Right atrium auricular region (tissue), 2 donors: Measurements from ENCODE around the gene MATR3. TPM values are rescaled to one million over a fixed set of nuclear protein-coding genes. Genes with fewer than 3 reads are reported as not detected.

Experiments used
- DNase-seq: peaks from one replicate; pipeline ENCODE4 v3.0.0-alpha.2; 2019; ENCODE audit warnings: low spot score
- H3K27ac ChIP-seq, 2 donors: fragments of 200-600 bp; sonication (generic); 1 replicate in 1 of 2; 2 replicates in 1 of 2; pipeline ENCODE4 v1.5.1; 2016 to 2019
- H3K27me3 ChIP-seq, 2 donors: fragments of 200-600 bp; sonication (generic); one replicate each; pipeline versions ENCODE4 v1.5.1 to v1.6.0; 2017 to 2019
- H3K36me3 ChIP-seq: fragments of 200-600 bp; sonication (generic); one replicate; pipeline ENCODE4 v1.5.1; 2016
- H3K4me1 ChIP-seq, 2 donors: fragments of 200-600 bp; sonication (generic); one replicate each; pipeline versions ENCODE4 v1.5.1 to v1.6.0; 2017 to 2019
- H3K4me3 ChIP-seq, 2 donors: fragments of 200-600 bp; sonication (generic); 1 replicate in 1 of 2; 2 replicates in 1 of 2; pipeline ENCODE4 v1.5.1; 2017 to 2019; ENCODE audit warnings: mild to moderate bottlenecking in 1 of 2, moderate library complexity in 1 of 2
- H3K9me3 ChIP-seq, 2 donors: fragments of 200-600 bp; sonication (generic); one replicate each; pipeline ENCODE4 v1.5.1; 2019
- total RNA-seq, 2 donors: library from RNA; depleted of rRNA; stranded (reverse); fragments of >200 nt; gene quantifications; one replicate each; pipeline ENCODE4 v1.1.0, GENCODE V29; 2016
- TF ChIP-seq, protein P1 (sequence below), 2 donors: fragments of 200-600 bp; sonication (generic); IDR thresholded peaks; one replicate each; pipeline ENCODE4 v1.5.1; 2019; ENCODE audit warnings: antibody characterized with exemption in 2 of 2

The MATR3 gene
- total RNA-seq, 2 donors from 2014 or later: 131 to 159 TPM

DNA sequence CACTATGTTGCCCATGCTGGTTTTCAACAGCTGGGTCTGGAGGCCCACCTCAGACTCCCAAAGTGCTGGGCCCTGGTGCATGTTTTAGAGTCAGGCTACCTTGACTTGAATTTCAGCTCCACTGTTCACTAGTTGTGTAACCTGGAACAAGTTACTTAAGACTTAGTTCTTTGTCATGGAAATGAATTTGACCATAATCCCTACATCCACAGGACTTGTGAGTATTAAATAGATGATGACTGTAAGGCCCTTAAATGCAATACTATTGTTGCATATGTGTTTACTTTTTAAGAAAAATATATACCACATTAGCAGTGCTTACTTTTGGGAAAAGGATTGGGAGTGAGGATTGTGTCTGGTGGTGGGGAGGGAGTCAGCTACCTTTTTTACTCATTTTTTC is 64.5 kb downstream of the MATR3 start:
- no peak for DNase-seq
- TF ChIP-seq, protein P1, sequence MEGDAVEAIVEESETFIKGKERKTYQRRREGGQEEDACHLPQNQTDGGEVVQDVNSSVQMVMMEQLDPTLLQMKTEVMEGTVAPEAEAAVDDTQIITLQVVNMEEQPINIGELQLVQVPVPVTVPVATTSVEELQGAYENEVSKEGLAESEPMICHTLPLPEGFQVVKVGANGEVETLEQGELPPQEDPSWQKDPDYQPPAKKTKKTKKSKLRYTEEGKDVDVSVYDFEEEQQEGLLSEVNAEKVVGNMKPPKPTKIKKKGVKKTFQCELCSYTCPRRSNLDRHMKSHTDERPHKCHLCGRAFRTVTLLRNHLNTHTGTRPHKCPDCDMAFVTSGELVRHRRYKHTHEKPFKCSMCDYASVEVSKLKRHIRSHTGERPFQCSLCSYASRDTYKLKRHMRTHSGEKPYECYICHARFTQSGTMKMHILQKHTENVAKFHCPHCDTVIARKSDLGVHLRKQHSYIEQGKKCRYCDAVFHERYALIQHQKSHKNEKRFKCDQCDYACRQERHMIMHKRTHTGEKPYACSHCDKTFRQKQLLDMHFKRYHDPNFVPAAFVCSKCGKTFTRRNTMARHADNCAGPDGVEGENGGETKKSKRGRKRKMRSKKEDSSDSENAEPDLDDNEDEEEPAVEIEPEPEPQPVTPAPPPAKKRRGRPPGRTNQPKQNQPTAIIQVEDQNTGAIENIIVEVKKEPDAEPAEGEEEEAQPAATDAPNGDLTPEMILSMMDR (IDR thresholded peaks at IDR 0.05): no peak
- Histone ChIP-seq H3K4me3 (no peak overlapping the region), H3K4me1 (no peaks in the 10 kb centered on the region), H3K27me3 (no peaks in the 10 kb centered on the region), H3K27ac (no peak overlapping the region), H3K36me3 (no peaks in the 10 kb centered on the region), H3K9me3 (no peaks in the 10 kb centered on the region)

DNA sequence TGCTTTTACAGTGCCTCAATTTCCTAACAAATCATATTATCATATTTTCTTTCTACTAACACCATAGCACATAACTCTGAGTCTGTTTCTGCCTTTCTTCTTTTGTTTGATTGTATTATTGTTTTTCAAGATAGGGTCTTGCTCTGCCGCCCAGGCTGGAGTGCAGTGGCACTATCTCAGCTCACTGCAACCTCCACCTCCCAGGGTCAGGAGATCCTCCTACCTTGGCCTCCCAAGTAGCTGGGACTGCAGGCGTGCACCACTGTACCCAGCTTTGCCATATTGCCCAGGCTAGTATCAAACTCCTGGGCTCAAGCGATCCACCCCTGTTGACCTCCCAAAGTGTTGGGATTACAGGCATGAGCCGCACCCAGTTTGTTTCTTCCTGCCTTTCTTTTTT is 66.8 kb downstream of the MATR3 start:
- no peaks in the 10 kb centered on the region for H3K9me3 ChIP-seq
- no peak overlapping the region for H3K27ac ChIP-seq
- no peaks in the 10 kb centered on the region for H3K4me1 ChIP-seq
- H3K27me3 ChIP-seq: no peaks in the 10 kb centered on the region
- H3K4me3 ChIP-seq: no peak overlapping the region
- peaks cover 19% of the 10 kb centered on the region for H3K36me3 ChIP-seq
- TF ChIP-seq, protein P1 (IDR thresholded peaks at IDR 0.05): no peak
- DNase-seq: no peak

DNA sequence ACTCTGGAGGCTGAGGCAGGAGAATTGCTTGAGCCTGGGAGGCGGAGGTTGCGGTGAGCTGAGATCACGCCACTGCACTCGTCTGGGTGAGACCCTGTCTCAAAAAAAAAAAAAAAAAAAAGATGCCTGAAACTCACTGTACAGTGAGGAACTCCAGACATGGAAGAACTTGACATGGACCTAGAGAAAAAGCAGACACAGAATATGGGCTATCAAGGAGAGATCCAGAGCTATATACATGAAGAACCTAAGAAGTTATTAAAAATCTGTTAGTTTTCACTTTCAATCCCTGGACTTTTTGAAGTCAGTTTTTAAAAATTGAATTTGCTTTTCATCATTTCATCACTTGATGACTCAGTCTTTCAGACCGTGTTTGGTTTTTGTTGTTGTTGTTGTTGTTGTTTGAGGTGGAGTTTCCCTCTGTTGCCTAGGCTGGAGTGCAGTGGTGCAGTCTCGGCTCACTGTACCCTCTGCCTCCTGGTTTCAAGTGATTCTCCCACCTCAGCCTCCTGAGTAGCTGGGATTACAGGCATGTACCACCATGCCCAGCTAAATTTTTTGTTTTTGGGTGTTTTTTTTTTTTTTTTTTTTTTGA is 68.4 kb downstream of the MATR3 start:
- no peak for DNase-seq
- TF ChIP-seq, protein P1 (IDR thresholded peaks at IDR 0.05): no peak
- Histone ChIP-seq H3K27me3 (no peaks in the 10 kb centered on the region), H3K4me1 (no peaks in the 10 kb centered on the region), H3K4me3 (no peak overlapping the region), H3K27ac (no peak overlapping the region), H3K36me3 (peaks cover 34% of the 10 kb centered on the region), H3K9me3 (no peaks in the 10 kb centered on the region)

DNA sequence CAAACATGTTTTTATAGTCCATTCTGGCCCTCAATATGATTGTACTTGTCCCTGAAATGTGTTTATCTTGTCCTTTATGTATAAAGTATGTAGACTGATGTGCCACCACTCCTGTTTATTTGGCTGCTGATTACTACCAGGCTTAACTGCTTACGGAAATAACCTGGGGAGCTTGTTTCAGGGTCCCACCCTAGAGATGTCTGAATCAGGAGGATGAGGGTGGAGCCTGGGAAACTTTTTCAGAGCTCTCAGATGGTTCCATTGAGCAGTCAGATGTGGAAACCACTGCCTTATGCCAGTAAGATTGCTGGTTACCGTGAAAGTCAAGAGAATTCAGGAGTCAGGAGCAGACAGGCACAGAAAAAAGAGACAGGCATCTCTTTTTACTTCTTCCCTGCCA is 70.4 kb downstream of the MATR3 start:
- peaks cover 50% of the 10 kb centered on the region for H3K36me3 ChIP-seq
- no peaks in the 10 kb centered on the region for H3K27me3 ChIP-seq
- no peak for DNase-seq
- TF ChIP-seq, protein P1 (IDR thresholded peaks at IDR 0.05): no peak
- H3K9me3 ChIP-seq: no peaks in the 10 kb centered on the region
- no peak overlapping the region for H3K27ac ChIP-seq
- no peak overlapping the region for H3K4me3 ChIP-seq
- H3K4me1 ChIP-seq: peaks cover 0 to 7% of the 10 kb centered on the region in 2 donors

DNA sequence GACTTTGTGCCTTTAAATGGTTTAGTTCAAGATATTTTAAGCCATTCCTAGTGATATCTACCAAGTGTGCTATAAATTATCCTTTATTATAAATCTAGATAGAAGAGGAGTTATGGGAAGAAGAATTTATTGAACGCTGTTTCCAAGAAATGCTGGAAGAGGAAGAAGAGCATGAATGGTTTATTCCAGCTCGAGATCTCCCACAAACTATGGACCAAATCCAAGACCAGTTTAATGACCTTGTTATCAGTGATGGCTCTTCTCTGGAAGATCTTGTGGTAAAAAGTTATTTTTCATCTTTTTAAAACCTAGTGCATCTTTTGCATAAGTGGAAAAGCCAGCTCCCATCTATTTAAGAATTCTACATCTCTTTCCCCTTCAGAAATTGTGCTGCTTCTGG is 70.9 kb downstream of the MATR3 start:
- Histone ChIP-seq H3K27me3 (no peaks in the 10 kb centered on the region), H3K4me1 (peaks cover 0 to 7% of the 10 kb centered on the region in 2 donors), H3K27ac (no peak overlapping the region), H3K36me3 (peaks cover 55% of the 10 kb centered on the region), H3K9me3 (no peaks in the 10 kb centered on the region), H3K4me3 (no peak overlapping the region)
- TF ChIP-seq, protein P1 (IDR thresholded peaks at IDR 0.05): no peak
- no peak for DNase-seq

DNA sequence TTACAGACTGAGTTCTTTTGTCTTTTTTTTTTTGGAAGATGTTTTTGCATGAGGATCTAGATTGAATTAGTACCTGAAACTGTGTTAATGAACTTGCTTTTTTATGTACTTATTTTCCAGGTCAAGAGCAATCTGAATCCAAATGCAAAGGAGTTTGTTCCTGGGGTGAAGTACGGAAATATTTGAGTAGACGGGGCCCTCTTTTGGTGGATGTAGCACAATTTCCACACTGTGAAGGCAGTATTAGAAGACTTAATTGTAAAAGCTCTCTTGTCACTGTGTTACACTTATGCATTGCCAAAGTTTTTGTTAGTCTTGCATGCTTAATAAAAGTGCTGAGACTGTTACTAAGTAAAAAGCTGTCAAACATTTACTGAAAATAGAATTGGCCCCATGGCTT is 75.1 kb downstream of the MATR3 start:
- no peaks in the 10 kb centered on the region for H3K9me3 ChIP-seq
- peaks cover 60% of the 10 kb centered on the region for H3K36me3 ChIP-seq
- no peak overlapping the region for H3K4me3 ChIP-seq
- H3K27ac ChIP-seq: no peak overlapping the region
- H3K4me1 ChIP-seq: peaks cover 0 to 18% of the 10 kb centered on the region in 2 donors
- DNase-seq: no peak
- TF ChIP-seq, protein P1 (IDR thresholded peaks at IDR 0.05): no peak
- H3K27me3 ChIP-seq: no peaks in the 10 kb centered on the region
